ENCODE results near the gene SORCS2.

- no peak for TF ChIP-seq SUZ12 (IDR thresholded peaks at IDR 0.05; ENCODE audit: extremely low read depth, insufficient read depth, insufficient read length)
- no peak for TF ChIP-seq ZNF274 (IDR thresholded peaks at IDR 0.05; ENCODE audit: low read depth, low read length)
- TF ChIP-seq YY1 (IDR thresholded peaks at IDR 0.05; ENCODE audit: insufficient read depth, insufficient read length): no peak
Observed at GRCh38 chr4:7773401-7774180, 581.3 kb downstream of the SORCS2 start.
